BE2C (cell line): Measurements from ENCODE around the gene ACADVL.

Experiments
- DNase-seq: peaks from one replicate; pipeline ENCODE4 v3.0.0-alpha.2; 2020
- H3K27me3 ChIP-seq: fragments of 250-450 bp; sonication (Bioruptor Pico); 2 replicates; pipeline ENCODE4 v1.5.1; 2020; ENCODE audit warnings: mild to moderate bottlenecking
- H3K36me3 ChIP-seq: fragments of 250-450 bp; sonication (Bioruptor Pico); 2 replicates; pipeline ENCODE4 v1.5.1; 2020; ENCODE audit warnings: mild to moderate bottlenecking
- H3K4me1 ChIP-seq: fragments of 250-450 bp; sonication (Bioruptor Pico); 2 replicates; pipeline ENCODE4 v1.5.1; 2020
- H3K4me3 ChIP-seq: 2 replicates; pipeline ENCODE4 v1.5.1; 2011; ENCODE audit warnings: low read depth, low read length
- H3K9me3 ChIP-seq: fragments of 250-450 bp; sonication (Bioruptor Pico); 2 replicates; pipeline ENCODE4 v1.5.1; 2020
- TF ChIP-seq, protein P1 (sequence below): IDR thresholded peaks from 2 replicates; pipeline ENCODE4 v1.5.1; 2012; ENCODE audit warnings: mild to moderate bottlenecking, low read depth, low read length

ACADVL gene

DNA sequence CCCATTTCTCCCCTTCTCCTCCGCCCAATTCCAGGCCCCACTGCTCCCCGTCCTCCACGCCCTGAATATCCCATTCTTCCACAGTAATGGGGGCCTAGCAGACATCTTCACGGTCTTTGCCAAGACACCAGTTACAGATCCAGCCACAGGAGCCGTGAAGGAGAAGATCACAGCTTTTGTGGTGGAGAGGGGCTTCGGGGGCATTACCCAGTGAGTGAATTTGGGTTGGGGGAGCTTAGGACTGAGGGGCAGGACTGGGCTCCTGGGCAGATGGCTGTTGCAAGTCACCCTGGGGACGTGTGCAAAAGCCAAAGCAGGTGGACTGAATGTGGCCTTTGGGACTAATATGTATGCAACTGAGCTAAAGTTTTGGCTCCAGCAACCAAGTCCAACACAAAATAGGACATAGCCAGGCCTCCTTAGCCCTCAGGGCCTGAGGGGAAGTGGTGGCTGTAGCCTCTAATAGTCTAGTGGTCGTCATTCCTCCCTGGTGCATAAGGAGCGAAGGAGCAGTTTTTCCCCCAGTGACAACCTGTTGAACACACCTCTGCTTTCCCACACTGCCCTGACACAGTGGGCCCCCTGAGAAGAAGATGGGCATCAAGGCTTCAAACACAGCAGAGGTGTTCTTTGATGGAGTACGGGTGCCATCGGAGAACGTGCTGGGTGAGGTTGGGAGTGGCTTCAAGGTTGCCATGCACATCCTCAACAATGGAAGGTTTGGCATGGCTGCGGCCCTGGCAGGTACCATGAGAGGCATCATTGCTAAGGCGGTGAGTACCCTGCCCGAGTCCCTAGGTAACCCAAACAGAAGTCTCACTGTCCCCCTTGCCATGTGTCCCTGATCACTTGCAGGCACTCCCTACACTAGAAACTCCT lies 2.6 kb downstream of the ACADVL start:
- Histone ChIP-seq H3K4me3 (no peak overlapping the region), H3K4me1 (no peaks in the 10 kb centered on the region), H3K36me3 (peaks cover 14% of the 10 kb centered on the region), H3K27me3 (no peaks in the 10 kb centered on the region), H3K9me3 (no peaks in the 10 kb centered on the region)
- no peak for DNase-seq
- TF ChIP-seq, protein P1, sequence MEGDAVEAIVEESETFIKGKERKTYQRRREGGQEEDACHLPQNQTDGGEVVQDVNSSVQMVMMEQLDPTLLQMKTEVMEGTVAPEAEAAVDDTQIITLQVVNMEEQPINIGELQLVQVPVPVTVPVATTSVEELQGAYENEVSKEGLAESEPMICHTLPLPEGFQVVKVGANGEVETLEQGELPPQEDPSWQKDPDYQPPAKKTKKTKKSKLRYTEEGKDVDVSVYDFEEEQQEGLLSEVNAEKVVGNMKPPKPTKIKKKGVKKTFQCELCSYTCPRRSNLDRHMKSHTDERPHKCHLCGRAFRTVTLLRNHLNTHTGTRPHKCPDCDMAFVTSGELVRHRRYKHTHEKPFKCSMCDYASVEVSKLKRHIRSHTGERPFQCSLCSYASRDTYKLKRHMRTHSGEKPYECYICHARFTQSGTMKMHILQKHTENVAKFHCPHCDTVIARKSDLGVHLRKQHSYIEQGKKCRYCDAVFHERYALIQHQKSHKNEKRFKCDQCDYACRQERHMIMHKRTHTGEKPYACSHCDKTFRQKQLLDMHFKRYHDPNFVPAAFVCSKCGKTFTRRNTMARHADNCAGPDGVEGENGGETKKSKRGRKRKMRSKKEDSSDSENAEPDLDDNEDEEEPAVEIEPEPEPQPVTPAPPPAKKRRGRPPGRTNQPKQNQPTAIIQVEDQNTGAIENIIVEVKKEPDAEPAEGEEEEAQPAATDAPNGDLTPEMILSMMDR = no peak

DNA sequence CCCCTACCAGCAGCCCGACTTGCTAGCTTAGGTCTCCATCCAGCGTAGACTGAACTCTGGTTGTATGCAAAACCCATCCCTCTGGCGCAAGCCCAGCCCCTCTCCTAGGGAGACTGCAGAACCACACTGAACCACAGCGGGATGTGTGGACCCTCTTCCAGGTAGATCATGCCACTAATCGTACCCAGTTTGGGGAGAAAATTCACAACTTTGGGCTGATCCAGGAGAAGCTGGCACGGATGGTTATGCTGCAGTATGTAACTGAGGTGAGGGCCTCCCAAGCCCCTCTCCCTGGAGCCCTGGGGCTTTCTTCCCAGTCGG lies 3.2 kb downstream of the ACADVL start:
- Histone ChIP-seq H3K36me3 (peaks cover 14% of the 10 kb centered on the region), H3K4me3 (no peak overlapping the region), H3K27me3 (no peaks in the 10 kb centered on the region), H3K9me3 (no peaks in the 10 kb centered on the region), H3K4me1 (no peaks in the 10 kb centered on the region)
- DNase-seq = no peak
- TF ChIP-seq, protein P1 = no peak

DNA sequence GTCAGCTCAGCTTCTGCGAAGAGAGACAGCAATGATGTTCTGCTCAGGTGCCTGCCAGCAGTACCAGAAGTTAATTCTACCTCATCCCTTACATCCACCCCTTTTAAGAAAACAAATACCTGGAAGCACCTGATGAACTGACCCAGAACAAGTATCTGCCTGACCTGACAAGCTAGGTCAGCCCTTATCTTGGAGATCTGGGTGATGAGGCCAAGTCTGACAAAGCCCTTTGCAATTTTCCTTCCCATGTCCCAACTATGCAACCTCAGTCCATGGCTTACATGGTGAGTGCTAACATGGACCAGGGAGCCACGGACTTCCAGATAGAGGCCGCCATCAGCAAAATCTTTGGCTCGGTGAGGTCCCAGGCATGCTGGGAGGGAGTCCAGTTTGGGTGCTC lies 3.6 kb downstream of the ACADVL start:
- Histone ChIP-seq H3K9me3 (no peaks in the 10 kb centered on the region), H3K36me3 (peaks cover 14% of the 10 kb centered on the region), H3K27me3 (no peaks in the 10 kb centered on the region), H3K4me1 (no peaks in the 10 kb centered on the region), H3K4me3 (no peak overlapping the region)
- DNase-seq = no peak
- TF ChIP-seq, protein P1 = no peak

DNA sequence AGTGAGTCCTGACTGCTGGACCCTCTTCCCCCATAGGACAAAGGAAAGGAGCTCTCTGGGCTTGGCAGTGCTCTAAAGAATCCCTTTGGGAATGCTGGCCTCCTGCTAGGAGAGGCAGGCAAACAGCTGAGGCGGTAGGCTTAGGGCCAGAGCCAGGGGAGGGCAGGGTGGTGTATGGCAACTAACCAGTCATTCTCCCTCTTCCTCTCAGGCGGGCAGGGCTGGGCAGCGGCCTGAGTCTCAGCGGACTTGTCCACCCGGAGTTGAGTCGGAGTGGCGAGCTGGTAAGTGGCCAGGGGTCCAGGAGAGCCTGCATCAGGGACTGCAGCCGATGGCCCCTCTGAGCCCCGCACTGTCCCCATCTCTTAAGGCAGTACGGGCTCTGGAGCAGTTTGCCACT lies 4.4 kb downstream of the ACADVL start:
- Histone ChIP-seq H3K4me3 (no peak overlapping the region), H3K27me3 (no peaks in the 10 kb centered on the region), H3K36me3 (peaks cover 14% of the 10 kb centered on the region), H3K9me3 (no peaks in the 10 kb centered on the region), H3K4me1 (no peaks in the 10 kb centered on the region)
- no peak for DNase-seq
- TF ChIP-seq, protein P1 = no peak

DNA sequence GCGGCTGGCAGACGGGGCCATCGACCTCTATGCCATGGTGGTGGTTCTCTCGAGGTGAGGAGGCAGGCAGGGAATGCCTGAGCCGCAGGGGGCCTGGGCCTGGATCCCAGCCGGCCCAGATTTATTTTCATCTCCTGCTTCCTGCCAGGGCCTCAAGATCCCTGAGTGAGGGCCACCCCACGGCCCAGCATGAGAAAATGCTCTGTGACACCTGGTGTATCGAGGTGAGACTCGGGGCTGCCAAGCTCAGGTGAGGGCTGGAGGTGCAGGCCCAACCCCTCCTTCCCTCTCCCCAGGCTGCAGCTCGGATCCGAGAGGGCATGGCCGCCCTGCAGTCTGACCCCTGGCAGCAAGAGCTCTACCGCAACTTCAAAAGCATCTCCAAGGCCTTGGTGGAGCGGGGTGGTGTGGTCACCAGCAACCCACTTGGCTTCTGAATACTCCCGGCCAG lies 4.9 kb downstream of the ACADVL start:
- Histone ChIP-seq H3K36me3 (peaks cover 14% of the 10 kb centered on the region), H3K4me3 (no peak overlapping the region), H3K9me3 (no peaks in the 10 kb centered on the region), H3K27me3 (no peaks in the 10 kb centered on the region), H3K4me1 (no peaks in the 10 kb centered on the region)
- DNase-seq = no peak
- TF ChIP-seq, protein P1 = no peak

DNA sequence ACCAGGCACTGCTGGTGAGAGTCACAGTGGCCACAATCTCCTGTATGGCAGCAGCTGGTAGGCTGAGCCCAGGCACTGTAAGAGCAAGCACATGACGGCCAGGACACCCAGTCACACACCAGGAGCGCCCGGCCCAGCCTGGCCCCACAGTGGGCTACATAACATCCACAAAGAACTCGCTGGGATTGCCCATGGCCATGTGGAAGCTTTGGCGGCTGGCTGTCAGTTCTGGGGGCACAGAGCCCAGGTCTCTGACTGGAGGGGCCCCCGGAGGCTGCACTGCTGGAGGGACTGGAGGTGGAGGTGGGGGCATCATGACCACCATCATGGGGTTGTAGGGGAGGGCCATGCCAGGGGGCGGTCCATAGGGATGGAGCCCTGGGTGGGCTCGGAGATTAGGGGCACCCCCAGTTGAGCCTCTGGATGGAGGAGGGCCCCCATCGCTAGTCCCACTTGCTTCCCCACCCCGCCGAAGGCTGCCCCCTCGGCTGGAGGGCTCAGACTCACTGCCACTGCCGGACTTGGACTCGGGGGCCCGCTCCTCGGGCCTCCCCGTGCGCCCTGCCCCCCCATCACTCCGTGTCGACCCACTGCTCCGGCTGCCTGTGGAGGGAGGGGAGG lies 6.1 kb downstream of the ACADVL start:
- Histone ChIP-seq H3K27me3 (no peaks in the 10 kb centered on the region), H3K9me3 (no peaks in the 10 kb centered on the region), H3K4me1 (no peaks in the 10 kb centered on the region), H3K36me3 (peaks cover 14% of the 10 kb centered on the region), H3K4me3 (no peak overlapping the region)
- no peak for DNase-seq
- TF ChIP-seq, protein P1 = no peak
